ENCODE measurements around the gene CRACDL.
"Not testable (repeated sequence)": the region's sequence is repeated elsewhere in the genome, so short reads cannot be mapped to it uniquely, and the experiment has no call there.

CRACDL gene

GRCh38 chr2:98893911-98894321 is 42.1 kb downstream of the CRACDL start:
- no peaks in the 10 kb centered on the region for H3K36me3 ChIP-seq (ENCODE audit: insufficient read depth, low read depth, low read length)
- H3K4me1 ChIP-seq (ENCODE audit: insufficient read depth, low read length), result no peaks in the 10 kb centered on the region
- H3K9ac ChIP-seq (ENCODE audit: low read depth, low read length), result no peak overlapping the region
- no peaks in the 10 kb centered on the region for H3K9me3 ChIP-seq (ENCODE audit: insufficient read depth, low read depth, low read length)
- H3K4me3 ChIP-seq (ENCODE audit: low read length), result no peak overlapping the region
- H3K27me3 ChIP-seq (ENCODE audit: insufficient read depth, low read length), result no peaks in the 10 kb centered on the region
- H3K27ac ChIP-seq (ENCODE audit: low read length), result no peak overlapping the region

DNA sequence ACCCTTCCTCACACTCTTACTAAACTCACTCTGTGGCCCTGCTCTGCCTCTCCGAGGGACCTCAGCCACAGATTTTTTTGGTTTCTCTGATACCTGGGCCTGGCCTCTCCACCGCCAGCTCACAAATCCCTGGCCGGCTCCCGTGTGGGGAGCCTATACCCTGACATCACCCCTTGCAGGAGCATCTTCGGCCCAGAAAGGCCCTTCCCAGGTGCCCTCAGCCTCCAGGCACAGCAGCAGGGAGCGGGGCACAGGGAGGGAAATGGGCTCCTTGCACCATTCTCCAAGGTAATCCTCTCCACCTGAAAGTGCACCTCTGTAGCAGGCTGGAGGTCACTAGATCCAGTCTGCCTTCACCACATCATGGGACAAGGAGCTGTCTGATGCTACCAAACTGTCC is 43.2 kb downstream of the CRACDL start:
- Histone ChIP-seq H3K27me3 (ENCODE audit: insufficient read depth, low read length) (no peaks in the 10 kb centered on the region), H3K4me3 (ENCODE audit: low read length) (no peak overlapping the region), H3K27ac (ENCODE audit: low read length) (no peak overlapping the region), H3K4me1 (ENCODE audit: insufficient read depth, low read length) (no peaks in the 10 kb centered on the region), H3K9ac (ENCODE audit: low read depth, low read length) (no peak overlapping the region), H3K36me3 (ENCODE audit: insufficient read depth, low read depth, low read length) (no peaks in the 10 kb centered on the region), H3K9me3 (ENCODE audit: insufficient read depth, low read depth, low read length) (peaks cover under 1% of the 10 kb centered on the region; the same call in 1 of the 2 replicates)

DNA sequence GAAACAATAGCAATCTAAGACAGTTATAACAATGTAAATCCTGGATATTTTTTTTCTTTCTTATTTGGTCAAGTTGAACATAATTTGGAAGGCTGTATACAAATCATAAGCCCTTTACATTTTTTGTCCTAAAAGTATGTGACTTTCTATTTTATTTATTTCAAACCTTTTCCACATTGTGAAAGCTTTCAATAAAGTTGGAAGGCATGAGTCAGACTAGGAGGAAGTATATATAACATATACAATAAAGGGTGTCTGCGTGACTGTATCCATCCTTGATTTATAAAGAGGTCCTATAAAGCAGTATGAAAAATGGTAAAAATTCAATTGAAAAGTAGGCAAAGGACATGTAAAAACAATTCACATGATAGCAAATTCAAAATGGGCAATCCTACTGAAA is 44.4 kb downstream of the CRACDL start:
- no peak overlapping the region for H3K27ac ChIP-seq (ENCODE audit: low read length)
- H3K4me3 ChIP-seq (ENCODE audit: low read length), result no peak overlapping the region
- H3K9ac ChIP-seq (ENCODE audit: low read depth, low read length), result no peak overlapping the region

GRCh38 chr2:98886066-98886554 is 49.9 kb downstream of the CRACDL start:
- H3K9me3 ChIP-seq (ENCODE audit: insufficient read depth, low read depth, low read length), result peaks cover 21% of the 10 kb centered on the region
- no peak overlapping the region for H3K27ac ChIP-seq (ENCODE audit: low read length)
- H3K9ac ChIP-seq (ENCODE audit: low read depth, low read length), result no peak overlapping the region
- H3K4me1 ChIP-seq (ENCODE audit: insufficient read depth, low read length), result no peaks in the 10 kb centered on the region
- no peak overlapping the region for H3K4me3 ChIP-seq (ENCODE audit: low read length)
- H3K27me3 ChIP-seq (ENCODE audit: insufficient read depth, low read length), result no peaks in the 10 kb centered on the region
- H3K36me3 ChIP-seq (ENCODE audit: insufficient read depth, low read depth, low read length), result no peaks in the 10 kb centered on the region

More for the DNA sequence above, 44.4 kb downstream of the CRACDL start:
- Histone ChIP-seq H3K27me3 (ENCODE audit: insufficient read depth, low read length) (no peaks in the 10 kb centered on the region), H3K4me1 (ENCODE audit: insufficient read depth, low read length) (no peaks in the 10 kb centered on the region), H3K9me3 (ENCODE audit: insufficient read depth, low read depth, low read length) (peaks cover 11% of the 10 kb centered on the region; the same call in 1 of the 2 replicates), H3K36me3 (ENCODE audit: insufficient read depth, low read depth, low read length) (no peaks in the 10 kb centered on the region)

DNA sequence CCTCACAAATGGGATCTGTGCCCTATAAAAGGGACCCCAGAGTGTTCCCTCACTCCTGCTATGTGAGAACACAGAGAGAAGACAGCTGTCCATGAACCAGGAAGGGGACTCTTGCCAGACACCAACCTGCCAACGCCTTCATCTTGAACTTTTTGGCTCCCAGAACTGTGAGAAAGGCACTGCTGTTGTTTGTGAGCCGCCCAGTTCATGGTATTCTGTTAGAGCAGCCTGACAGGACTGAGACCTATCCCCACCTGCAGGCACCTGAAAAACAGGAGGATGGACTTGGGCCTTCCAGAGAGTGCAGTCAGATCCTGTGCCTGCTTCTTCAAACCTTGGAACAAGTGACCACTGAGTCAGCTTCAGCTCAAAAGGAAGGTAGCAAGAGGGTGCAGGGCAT is 51.4 kb downstream of the CRACDL start:
- Histone ChIP-seq H3K9ac (ENCODE audit: low read depth, low read length) (no peak overlapping the region), H3K9me3 (ENCODE audit: insufficient read depth, low read depth, low read length) (peaks cover 21% of the 10 kb centered on the region), H3K27me3 (ENCODE audit: insufficient read depth, low read length) (no peaks in the 10 kb centered on the region), H3K36me3 (ENCODE audit: insufficient read depth, low read depth, low read length) (no peaks in the 10 kb centered on the region), H3K4me3 (ENCODE audit: low read length) (no peak overlapping the region), H3K4me1 (ENCODE audit: insufficient read depth, low read length) (no peaks in the 10 kb centered on the region), H3K27ac (ENCODE audit: low read length) (no peak overlapping the region)

DNA sequence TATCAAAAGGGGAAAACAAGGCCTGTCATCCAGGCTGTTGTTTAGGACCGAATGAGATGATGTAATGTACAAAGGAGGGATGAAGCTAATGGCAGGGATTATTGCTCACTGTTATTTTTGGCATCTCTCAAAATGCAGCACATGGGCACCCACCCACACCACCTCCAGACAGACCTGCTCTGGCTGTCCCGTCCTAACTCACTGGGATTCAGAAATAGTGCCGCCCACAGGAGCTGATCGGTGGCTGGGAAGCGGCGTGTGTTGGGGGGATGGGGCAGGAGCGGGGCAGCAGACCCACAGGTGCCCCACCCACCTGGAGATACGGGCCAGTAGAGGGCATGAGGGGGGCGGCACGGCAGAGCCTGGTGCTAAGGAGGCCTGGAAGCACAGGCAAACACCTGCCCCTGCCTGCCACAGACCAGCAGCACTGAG is 52.2 kb downstream of the CRACDL start:
- H3K9ac ChIP-seq (ENCODE audit: low read depth, low read length), result no peak overlapping the region
- H3K27me3 ChIP-seq (ENCODE audit: insufficient read depth, low read length), result no peaks in the 10 kb centered on the region
- no peak overlapping the region for H3K4me3 ChIP-seq (ENCODE audit: low read length)
- H3K36me3 ChIP-seq (ENCODE audit: insufficient read depth, low read depth, low read length), result no peaks in the 10 kb centered on the region
- H3K9me3 ChIP-seq (ENCODE audit: insufficient read depth, low read depth, low read length), result peaks cover 21% of the 10 kb centered on the region
- no peaks in the 10 kb centered on the region for H3K4me1 ChIP-seq (ENCODE audit: insufficient read depth, low read length)
- no peak overlapping the region for H3K27ac ChIP-seq (ENCODE audit: low read length)

GRCh38 chr2:98882971-98883779 is 52.9 kb downstream of the CRACDL start:
- no peak overlapping the region for H3K27ac ChIP-seq (ENCODE audit: low read length)

GRCh38 chr2:98882368-98882767 is 53.7 kb downstream of the CRACDL start:
- Histone ChIP-seq H3K27me3 (ENCODE audit: insufficient read depth, low read length) (no peaks in the 10 kb centered on the region), H3K27ac (ENCODE audit: low read length) (no peak overlapping the region), H3K9me3 (ENCODE audit: insufficient read depth, low read depth, low read length) (peaks cover 15% of the 10 kb centered on the region), H3K36me3 (ENCODE audit: insufficient read depth, low read depth, low read length) (no peaks in the 10 kb centered on the region), H3K4me1 (ENCODE audit: insufficient read depth, low read length) (no peaks in the 10 kb centered on the region), H3K4me3 (ENCODE audit: low read length) (no peak overlapping the region), H3K9ac (ENCODE audit: low read depth, low read length) (no peak overlapping the region)

More at GRCh38 chr2:98882971-98883779, 52.9 kb downstream of the CRACDL start:
- Histone ChIP-seq H3K9me3 (ENCODE audit: insufficient read depth, low read depth, low read length) (peaks cover 21% of the 10 kb centered on the region), H3K4me1 (ENCODE audit: insufficient read depth, low read length) (no peaks in the 10 kb centered on the region), H3K9ac (ENCODE audit: low read depth, low read length) (no peak overlapping the region), H3K27me3 (ENCODE audit: insufficient read depth, low read length) (no peaks in the 10 kb centered on the region), H3K36me3 (ENCODE audit: insufficient read depth, low read depth, low read length) (no peaks in the 10 kb centered on the region), H3K4me3 (ENCODE audit: low read length) (no peak overlapping the region)

GRCh38 chr2:98881153-98881650 is 54.8 kb downstream of the CRACDL start:
- Histone ChIP-seq H3K27me3 (ENCODE audit: insufficient read depth, low read length) (no peaks in the 10 kb centered on the region), H3K9ac (ENCODE audit: low read depth, low read length) (no peak overlapping the region), H3K4me3 (ENCODE audit: low read length) (no peak overlapping the region), H3K27ac (ENCODE audit: low read length) (no peak overlapping the region), H3K4me1 (ENCODE audit: insufficient read depth, low read length) (no peaks in the 10 kb centered on the region), H3K9me3 (ENCODE audit: insufficient read depth, low read depth, low read length) (peaks cover 6% of the 10 kb centered on the region), H3K36me3 (ENCODE audit: insufficient read depth, low read depth, low read length) (no peaks in the 10 kb centered on the region)

- H3K4me3 ChIP-seq (ENCODE audit: low read length), result no peak overlapping the region
- H3K27me3 ChIP-seq (ENCODE audit: insufficient read depth, low read length), result no peaks in the 10 kb centered on the region
Measured at GRCh38 chr2:98880266-98881152, 55.5 kb downstream of the CRACDL start.

DNA sequence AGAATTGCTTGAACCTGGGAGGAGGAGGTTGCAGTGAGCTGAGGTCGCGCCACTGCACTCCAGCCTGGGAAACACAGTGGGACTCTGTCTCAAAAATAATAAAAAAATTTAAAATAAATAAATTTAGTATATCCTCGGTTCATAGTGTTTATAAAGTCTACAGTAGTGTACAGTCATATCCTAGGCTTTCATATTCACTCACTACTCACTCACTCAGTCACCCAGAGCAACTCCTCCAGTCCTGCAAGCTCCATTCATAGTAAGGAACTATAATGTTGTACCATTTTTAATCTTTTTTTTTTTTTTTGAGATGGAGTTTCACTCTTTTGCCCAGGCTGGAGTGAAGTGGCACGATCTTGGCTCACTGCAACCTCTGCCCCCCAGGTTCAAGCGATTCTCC is 58.4 kb downstream of the CRACDL start:
- H3K36me3 ChIP-seq (ENCODE audit: insufficient read depth, low read depth, low read length); H3K9me3 ChIP-seq (ENCODE audit: insufficient read depth, low read depth, low read length); H3K9ac ChIP-seq (ENCODE audit: low read depth, low read length); H3K4me1 ChIP-seq (ENCODE audit: insufficient read depth, low read length); H3K4me3 ChIP-seq (ENCODE audit: low read length); H3K27ac ChIP-seq (ENCODE audit: low read length); H3K27me3 ChIP-seq (ENCODE audit: insufficient read depth, low read length): not testable (repeated sequence)

More at GRCh38 chr2:98880266-98881152, 55.5 kb downstream of the CRACDL start:
- Histone ChIP-seq H3K36me3 (ENCODE audit: insufficient read depth, low read depth, low read length) (no peaks in the 10 kb centered on the region), H3K4me1 (ENCODE audit: insufficient read depth, low read length) (no peaks in the 10 kb centered on the region), H3K27ac (ENCODE audit: low read length) (no peak overlapping the region), H3K9ac (ENCODE audit: low read depth, low read length) (no peak overlapping the region), H3K9me3 (ENCODE audit: insufficient read depth, low read depth, low read length) (no peaks in the 10 kb centered on the region)

Measured in iPS-20b (cell line).